UCSD-AML1 (cell line): ENCODE results near the gene PNPLA2.

Experiments
- DNase-seq: peaks from one replicate; lab custom pipeline; 2025; ENCODE audit not compliant: unreplicated experiment; lab: John Stamatoyannopoulos, UW

Gene PNPLA2

DNA sequence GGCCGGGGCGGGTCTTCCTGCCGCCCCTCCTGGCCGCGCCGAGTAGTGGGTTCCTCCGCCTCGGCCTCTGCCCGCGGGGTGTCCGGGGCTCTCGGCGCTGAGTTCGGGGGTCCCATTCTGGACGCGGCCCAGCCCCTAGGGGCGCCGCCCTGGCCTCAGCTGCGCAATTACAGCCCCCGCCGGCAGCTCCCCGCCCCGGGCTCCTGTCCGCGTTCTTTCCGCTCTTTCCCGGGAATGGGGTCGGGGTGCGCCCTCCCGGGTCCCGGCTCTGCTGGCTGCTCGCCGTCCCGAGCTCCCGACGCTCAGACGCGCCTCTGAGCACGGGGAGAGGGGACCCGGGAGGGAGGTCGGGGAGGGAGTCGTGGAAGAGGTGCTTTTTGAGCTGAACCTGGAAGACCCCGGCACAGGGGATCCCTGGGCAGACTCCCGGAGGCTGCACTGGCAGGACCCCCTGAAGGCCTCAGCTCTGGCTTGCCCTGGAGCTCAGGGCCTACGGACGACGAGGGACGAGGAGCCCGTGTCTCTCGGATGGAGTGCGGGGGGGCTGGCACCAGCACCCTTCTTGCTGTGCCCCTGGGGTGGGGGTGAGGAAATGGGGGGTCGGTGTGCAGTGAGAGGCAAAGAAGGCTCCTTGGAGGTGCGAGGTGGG, 24.5 kb downstream of the PNPLA2 start:
- no peak for DNase-seq

DNA sequence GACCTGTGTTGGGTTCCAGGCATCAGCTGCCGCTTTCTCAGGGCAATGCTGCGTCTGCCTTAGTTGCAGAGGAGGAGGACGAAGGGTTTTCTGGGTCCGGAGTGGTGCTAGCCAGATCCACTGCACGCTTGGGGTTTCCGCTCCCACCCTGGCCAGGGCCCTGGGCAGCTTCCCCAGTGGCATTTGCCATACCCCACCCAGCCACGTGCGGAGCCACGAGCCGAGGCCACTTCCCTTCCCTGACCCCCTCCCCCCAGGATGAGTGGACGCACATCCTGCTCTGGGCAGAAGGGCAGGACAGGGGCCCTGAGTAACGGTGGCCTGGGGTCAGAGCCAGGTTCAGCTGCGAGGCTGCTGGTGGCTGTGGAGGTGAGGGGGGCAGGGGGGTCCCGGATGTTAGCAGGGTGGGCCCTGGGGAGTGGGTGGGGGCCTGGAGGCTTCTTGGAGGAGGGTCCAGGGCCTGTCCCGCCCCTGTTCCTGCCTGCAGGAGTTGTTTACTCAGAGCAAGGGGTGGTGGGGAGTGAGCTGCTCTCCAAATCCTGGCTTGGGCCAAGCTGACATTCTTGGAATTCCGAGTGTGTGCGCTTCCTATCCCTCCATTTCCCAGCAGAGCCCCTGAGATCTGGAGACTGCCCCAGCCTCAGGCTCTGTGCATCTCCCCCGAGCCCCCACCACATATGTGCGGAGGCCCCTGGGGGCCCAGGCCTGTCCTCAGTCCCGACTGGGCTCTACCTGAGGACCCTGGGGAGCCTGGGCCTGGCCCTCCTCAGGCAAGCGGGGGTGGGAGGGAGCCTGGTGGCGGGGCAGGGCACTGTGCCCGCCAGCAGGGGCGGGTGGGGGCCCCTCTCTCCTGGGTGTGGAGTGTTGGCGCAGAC, 25.3 kb downstream of the PNPLA2 start:
- peak; percentile 82 for DNase-seq

DNA sequence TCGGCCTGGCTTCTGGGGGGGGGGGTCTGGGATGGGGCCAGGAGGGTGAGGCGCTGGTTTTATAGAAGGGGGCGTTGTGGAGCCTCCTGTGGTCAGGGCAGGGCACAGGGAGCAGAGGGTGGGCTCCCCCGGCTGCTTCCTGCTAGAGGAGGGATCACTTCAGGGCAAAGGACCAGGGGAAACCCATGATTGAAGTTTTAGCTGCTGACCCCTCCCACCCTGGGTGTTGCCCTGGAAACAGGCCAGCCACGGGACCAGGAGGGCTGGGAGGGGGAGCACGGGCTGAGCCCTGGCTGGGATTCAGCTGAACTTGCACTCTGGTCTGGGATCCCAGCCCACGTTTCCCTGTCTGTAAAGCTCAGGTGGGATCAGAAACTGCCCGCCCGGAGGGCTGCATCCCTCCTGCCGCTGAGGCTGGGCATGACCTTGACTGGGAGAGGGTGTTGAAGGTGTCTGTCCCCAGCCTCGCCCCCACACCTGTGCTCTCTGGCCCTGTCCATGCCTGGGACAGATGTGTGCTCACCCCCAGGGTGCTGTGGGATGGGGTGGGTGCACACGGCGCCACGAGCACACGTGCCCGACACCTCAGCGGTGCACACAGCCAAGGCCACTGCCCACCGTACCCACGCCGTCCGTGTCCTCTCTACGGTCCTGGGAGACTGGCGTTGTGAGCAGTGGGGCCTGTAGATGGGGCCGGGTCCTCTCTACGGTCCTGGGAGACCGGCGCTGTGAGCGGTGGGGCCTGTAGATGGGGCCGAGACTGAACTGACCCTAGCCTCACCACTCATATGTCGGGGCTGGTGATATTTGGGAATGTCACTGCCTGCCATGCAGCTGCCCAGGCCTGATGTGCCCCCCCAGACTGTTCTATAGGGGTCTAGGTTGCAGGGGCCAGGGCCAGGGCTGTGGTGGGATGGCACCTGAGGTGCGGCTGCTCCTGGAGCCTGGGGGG, 26.3 kb downstream of the PNPLA2 start:
- DNase-seq: peak; percentile 76

GRCh38 chr11:845872-846495, 27.3 kb downstream of the PNPLA2 start:
- no peak for DNase-seq

DNA sequence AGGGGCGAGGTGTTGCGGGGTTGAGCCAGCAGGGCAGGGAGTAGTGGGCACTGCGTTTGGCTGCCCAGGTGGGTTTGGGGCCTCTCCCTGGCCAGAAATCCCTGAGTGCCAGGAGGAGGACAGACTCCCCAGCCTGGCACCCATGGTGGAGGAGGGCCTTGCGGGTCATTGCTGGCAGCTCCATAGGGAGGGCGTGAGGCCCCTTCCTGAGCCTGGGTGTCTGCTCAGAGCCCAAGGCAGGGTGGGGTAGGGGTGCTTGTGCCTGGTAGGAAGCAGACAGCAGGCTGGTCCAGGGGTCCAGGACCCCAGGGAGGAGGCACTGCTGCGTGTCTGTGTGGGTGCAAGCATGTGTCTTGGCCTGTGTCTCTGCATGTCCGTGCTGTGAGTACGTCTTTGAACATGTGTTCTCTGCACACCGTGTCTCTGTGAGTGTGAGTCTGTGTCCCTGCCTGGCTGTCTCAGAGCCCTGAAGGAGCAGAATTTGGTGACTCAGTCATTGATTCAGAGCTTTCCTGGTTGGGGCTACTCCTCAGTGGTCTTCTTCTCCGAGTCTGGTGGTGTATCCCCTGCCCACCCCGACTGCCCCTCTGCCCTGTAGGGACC, 27.9 kb downstream of the PNPLA2 start:
- DNase-seq: no peak

GRCh38 chr11:847876-848275, 29.2 kb downstream of the PNPLA2 start:
- no peak for DNase-seq

DNA sequence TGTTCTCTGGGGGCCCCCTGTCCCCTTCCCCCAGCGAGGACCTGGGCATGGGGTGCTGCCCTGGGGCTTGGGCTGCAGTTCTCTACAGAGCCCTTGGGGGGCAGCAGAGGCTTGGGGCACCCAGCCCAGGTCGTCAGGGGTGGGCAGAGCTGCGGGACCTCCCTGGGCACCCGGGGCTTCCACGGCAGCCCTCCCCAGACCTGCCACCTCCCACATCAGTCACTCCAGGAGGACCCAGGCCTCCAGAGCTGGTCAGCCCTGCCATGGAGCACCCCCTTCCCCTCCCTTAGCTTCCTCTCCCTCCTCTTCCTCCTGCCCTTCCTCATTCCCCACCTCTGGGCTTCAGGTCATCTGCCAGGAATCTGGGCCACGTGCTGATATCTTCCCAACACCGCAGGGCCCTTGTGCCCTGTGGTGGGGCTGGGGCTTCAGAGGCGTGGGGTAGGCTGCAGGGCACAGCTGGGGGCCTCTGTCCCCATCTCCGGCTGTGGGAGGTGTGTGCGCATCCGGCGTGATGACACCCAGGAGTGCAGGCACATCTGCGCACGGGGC, 29.7 kb downstream of the PNPLA2 start:
- peak; percentile 29 for DNase-seq

DNA sequence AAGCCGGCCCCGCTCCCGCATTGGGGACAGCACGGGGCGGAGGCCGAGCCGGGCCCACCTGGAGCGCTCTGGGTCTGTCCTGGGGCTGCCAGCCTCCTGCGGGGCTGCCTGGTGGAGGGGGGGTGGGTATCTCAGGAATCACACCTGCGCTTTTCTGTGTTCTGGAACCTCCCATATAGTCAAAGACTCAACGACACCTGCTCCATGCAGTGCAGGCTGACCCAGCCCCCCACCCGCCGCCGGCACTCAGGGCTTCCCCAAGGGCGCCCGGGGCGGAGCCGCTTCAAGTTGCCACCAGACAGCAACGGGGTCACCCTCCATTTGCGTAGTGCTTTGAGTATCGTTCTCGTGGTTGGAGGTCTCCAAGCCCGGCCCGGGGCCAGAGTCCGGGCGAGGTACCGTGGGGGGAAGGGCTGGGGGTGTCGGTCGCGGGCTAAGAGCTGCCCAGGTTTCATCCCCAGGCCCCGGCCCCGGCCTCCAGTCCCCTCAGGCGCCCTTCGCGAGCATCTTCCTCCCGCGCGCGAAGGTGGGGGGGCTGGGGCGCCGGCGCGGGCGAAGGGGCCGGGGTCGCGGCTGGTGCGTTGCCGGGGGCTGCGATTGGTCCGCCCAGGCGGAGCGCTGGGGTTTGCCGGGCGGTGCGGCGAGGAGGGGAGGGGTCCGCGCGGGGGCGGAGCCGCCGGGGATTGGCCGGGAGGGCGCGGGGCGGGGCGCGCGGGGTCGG, 30.6 kb downstream of the PNPLA2 start:
- no peak for DNase-seq

DNA sequence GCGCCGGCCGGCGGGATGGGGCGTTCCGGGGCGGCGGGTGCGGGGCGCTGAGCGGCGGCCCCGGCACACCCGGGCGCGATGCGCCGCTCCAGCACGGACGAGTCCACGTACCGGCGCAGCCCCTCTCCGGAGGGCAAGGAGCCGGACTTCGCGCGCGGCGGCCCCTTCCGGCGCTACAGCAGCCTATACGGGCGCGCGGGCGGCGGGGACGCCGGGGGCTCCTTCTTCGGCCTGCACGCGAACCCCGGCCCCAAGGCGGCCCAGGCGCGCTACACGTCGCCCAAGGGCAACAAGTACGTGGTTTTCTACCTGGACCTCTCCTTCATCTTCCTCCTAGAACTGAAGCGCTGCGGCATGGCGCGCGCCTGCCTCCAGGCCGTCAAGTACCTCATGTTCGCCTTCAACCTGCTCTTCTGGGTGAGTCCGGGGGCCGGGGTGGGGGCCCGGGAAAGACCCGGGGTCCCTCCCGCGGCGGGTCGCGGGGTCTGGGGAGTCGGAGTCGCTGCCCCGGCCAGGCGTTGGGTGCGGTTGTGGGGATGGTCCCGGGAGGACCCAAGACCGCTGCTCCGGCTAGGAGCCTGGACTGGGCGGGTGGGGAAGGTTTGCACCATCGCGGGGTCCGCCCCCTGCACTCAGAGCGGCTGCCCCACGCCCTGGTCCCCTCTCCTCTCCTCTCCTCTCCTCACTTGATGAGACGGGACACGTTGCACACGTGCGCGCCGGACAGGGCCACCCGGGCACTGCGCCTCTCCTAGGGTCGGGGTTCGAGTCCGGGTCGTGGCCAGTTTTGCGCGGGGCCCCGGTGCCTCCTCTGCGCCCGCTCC, 31.4 kb downstream of the PNPLA2 start:
- no peak for DNase-seq

DNA sequence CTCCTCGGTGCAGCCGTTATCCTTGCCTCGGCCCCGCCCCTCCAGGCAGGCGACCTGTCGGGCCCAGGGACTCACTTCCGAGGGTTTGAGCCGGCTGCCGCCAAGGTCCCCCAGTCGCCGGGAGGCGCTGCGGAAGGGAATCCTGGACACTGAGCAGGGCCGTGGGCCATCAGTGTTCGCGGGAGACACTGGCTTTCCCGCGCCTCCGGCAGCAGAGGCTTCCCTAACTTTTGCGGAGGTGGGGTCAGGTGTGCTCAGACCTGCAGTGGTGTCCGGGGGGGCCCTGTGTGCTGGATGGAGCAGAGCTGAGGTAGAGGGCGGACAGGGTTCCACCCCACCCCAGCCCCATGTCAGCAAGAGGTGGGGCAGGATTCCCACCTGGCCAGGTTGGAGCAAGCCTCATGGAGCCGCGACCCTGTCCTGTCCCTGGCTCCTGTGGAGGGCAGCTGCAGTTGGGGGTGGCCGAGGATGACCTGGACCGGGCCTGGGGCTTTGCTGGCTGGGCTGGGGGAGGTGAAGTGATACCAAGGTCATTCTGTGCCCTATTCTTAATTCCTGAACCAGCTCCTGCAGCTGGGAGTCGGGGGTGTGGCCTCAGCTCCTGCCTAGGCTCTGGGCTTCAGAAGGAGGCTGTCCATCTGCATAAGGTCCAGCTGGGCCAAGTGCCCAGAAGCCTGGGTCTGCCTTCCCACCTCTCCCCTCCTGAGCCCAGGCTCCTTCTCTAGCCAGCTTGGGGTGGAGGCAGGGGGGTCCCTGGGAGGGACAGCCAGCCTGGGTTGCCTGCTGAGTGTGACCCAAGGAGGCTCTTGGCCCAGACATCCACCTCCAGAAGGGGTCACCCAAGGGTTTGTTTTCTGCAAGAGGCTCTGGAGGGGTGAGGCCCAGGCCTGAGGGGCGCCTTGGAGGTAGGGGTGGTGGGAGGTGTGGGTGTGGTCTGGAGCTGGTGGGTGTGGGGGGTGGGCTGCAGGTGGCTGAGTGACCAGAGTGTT, 32.4 kb downstream of the PNPLA2 start:
- no peak for DNase-seq

GRCh38 chr11:852762-853161, 34.0 kb downstream of the PNPLA2 start:
- DNase-seq: no peak

DNA sequence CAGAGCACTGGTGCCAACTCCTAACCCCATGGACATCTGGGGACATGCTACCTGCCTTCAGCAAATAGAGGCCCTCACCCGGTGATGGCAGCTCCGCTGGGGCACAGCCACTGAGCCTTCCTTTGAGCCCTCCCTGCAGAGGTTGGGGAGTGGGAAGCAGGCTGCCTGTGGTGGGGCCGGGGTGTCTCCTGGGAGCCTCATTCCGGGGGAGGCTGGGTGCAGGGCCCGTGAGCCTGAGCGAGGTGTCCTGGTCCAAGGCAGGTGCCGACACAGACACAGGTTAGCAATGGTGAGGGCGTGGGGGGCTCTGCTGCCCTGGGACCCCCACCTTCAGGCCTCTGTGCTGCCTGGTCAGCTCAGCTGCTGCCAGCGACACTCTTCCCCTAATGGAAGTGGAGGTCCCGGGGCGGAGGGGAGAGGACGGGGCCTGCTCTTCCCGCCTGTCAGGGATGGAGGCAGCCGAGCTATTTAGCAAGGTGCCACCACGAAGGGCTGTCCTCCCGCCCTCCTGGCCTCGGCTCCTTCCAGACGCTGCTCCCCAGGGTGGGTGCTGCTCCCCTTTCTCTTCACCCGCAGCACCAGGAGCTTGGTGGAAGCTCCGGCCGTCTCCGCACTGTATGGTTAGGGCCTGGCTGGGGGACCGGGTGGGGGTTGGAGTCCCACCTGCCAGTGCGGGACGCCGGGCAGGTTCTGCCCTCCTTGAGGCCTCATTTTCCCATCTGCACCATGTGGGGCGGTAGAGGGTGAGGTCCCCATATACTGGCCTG, 35.2 kb downstream of the PNPLA2 start:
- DNase-seq: no peak

GRCh38 chr11:854601-855329, 36.1 kb downstream of the PNPLA2 start:
- no peak for DNase-seq

DNA sequence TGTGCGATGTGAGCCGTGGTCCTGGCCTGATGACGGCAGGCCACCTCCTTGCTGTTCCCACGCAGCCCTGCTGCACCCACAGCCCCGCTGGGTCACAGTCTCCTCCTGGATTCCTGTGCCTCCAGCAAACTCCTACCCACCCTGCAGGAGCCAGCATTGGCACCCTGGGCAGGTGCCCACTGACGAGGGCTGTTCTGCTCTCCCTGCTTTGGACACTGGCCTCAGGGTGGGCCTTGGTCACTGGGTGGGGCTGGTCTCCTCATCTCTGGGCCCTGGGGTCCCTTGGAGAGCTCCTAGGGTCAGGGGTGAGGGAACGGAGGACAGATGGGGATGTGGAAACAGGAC, 36.6 kb downstream of the PNPLA2 start:
- DNase-seq: no peak

GRCh38 chr11:855796-856195, 37.1 kb downstream of the PNPLA2 start:
- DNase-seq: no peak

- DNase-seq: no peak
These were observed 37.7 kb downstream of the PNPLA2 start for GRCh38 chr11:856397-856796.
